Smooth muscle cell (in vitro differentiated cells): ENCODE measurements around the gene ZFR. TPM values are rescaled to one million over a fixed set of nuclear protein-coding genes. Genes with fewer than 3 reads are reported as not detected.

Source experiments
- DNase-seq: peaks from one replicate; lab custom pipeline; 2025; ENCODE audit not compliant: unreplicated experiment; lab: John Stamatoyannopoulos, UW
- H2AFZ ChIP-seq: fragments of 200-600 bp; sonication (generic); 2 replicates; pipeline ENCODE4 v1.6.0; 2016; ENCODE audit warnings: antibody characterized with exemption, low read depth, mild to moderate bottlenecking
- H3F3A ChIP-seq: fragments of 200-600 bp; sonication (generic); 2 replicates; pipeline ENCODE4 v1.6.0; 2017; ENCODE audit warnings: antibody characterized with exemption, low read depth
- H3K27ac ChIP-seq: fragments of 200-600 bp; sonication (generic); 2 replicates; pipeline ENCODE4 v1.5.1; 2016; ENCODE audit warnings: low read depth, mild to moderate bottlenecking
- H3K27me3 ChIP-seq: fragments of 200-600 bp; sonication (generic); 2 replicates; pipeline ENCODE4 v1.6.1; 2016; ENCODE audit warnings: low read depth, mild to moderate bottlenecking
- H3K36me3 ChIP-seq: fragments of 200-600 bp; sonication (generic); 2 replicates; pipeline ENCODE4 v1.5.1; 2016; ENCODE audit warnings: low read depth
- H3K4me1 ChIP-seq: fragments of 200-600 bp; sonication (generic); 2 replicates; pipeline ENCODE4 v1.5.1; 2016; ENCODE audit warnings: low read depth
- H3K4me2 ChIP-seq: fragments of 200-600 bp; sonication (generic); 2 replicates; pipeline ENCODE4 v1.6.0; 2016; ENCODE audit warnings: mild to moderate bottlenecking
- H3K4me3 ChIP-seq: fragments of 200-600 bp; sonication (generic); 2 replicates; pipeline ENCODE4 v1.5.1; 2016; ENCODE audit warnings: mild to moderate bottlenecking
- H3K79me2 ChIP-seq: fragments of 200-600 bp; sonication (generic); 2 replicates; pipeline ENCODE4 v1.6.0; 2016; ENCODE audit warnings: low read depth, mild to moderate bottlenecking
- H3K9ac ChIP-seq: fragments of 200-600 bp; sonication (generic); 2 replicates; pipeline ENCODE4 v1.6.0; 2016; ENCODE audit warnings: low read depth
- H3K9me3 ChIP-seq: fragments of 200-600 bp; sonication (generic); replicated peaks from 2 replicates; pipeline ENCODE4 v1.5.1; 2016; ENCODE audit warnings: low read depth
- H4K20me1 ChIP-seq: fragments of 200-600 bp; sonication (generic); 2 replicates; pipeline ENCODE4 v1.6.0; 2016; ENCODE audit warnings: low read depth
- WGBS: methylation state at CpG from one replicate; pipeline ENCODE4 v1.1.7; 2016; ENCODE audit warnings: low lambda C conversion rate; 5-methylcytosine and 5-hydroxymethylcytosine counted together
- polyA plus RNA-seq: library from polyadenylated mRNA; unstranded; fragments of >200 nt; fragmentation: Nextera tagmentation; extraction: Ambion mirVana; gene quantifications from 2 replicates; pipeline ENCODE4 v1.2.1, GENCODE V29; 2016
- total RNA-seq: library from RNA; depleted of rRNA; stranded (reverse); fragments of >200 nt; gene quantifications from 2 replicates; pipeline ENCODE4 v1.2.3, GENCODE V29; 2014
- TF ChIP-seq, protein P1 (sequence below): fragments of 200-600 bp; sonication (generic); IDR thresholded peaks from 2 replicates; pipeline ENCODE4 v1.5.1; 2017; ENCODE audit warnings: borderline replicate concordance, mild to moderate bottlenecking, antibody characterized with exemption; ENCODE audit not compliant: insufficient read depth, poor library complexity, severe bottlenecking

The ZFR gene
- total and polyA plus RNA-seq, 2 experiments from 2014 or later, result 54.9 to 80.2 TPM

DNA sequence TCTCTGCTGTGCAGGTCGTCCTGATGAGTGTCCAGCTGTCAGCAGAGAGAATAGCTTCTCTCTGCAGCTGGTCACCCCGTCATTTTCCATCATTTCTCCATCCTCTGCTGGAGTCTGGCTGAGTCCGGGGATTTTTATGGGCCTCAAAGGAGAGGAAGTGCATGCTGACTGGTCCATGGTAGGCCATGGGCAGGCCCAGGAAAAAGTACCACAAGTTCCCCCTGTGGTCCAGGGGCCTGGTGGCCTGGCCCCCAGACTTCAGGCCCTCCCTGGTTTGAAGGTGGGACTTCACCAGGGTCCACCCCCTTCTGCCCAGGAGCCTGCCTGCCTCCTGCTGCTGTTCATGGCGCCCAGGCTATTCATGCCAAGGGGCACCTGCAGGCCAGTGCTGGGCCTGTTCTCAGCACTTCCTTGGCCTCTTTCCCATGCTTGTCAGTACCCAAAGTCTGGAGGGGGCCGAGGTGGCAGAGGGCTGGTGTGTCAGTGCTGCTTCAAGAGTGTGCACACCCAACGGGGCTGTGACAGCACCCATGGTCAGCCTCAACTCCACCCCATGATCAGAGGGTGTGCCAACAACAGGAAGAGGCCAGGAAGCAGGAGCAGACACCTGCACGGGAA, 124.5 kb downstream of the ZFR start:
- H4K20me1 ChIP-seq, result no peaks in the 10 kb centered on the region
- no peaks in the 10 kb centered on the region for H3K79me2 ChIP-seq
- no peak overlapping the region for H2AFZ ChIP-seq
- 74% methylated on average over 7 of the region's 7 CpGs for WGBS
- H3K36me3 ChIP-seq, result no peaks in the 10 kb centered on the region
- H3K27ac ChIP-seq, result no peak overlapping the region
- no peaks in the 10 kb centered on the region for H3K27me3 ChIP-seq
- TF ChIP-seq, protein P1, sequence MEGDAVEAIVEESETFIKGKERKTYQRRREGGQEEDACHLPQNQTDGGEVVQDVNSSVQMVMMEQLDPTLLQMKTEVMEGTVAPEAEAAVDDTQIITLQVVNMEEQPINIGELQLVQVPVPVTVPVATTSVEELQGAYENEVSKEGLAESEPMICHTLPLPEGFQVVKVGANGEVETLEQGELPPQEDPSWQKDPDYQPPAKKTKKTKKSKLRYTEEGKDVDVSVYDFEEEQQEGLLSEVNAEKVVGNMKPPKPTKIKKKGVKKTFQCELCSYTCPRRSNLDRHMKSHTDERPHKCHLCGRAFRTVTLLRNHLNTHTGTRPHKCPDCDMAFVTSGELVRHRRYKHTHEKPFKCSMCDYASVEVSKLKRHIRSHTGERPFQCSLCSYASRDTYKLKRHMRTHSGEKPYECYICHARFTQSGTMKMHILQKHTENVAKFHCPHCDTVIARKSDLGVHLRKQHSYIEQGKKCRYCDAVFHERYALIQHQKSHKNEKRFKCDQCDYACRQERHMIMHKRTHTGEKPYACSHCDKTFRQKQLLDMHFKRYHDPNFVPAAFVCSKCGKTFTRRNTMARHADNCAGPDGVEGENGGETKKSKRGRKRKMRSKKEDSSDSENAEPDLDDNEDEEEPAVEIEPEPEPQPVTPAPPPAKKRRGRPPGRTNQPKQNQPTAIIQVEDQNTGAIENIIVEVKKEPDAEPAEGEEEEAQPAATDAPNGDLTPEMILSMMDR, result no peak
- no peak overlapping the region for H3K9ac ChIP-seq
- no peak for DNase-seq
- H3K4me2 ChIP-seq, result no peak overlapping the region
- H3F3A ChIP-seq, result no peaks in the 10 kb centered on the region
- no peak overlapping the region for H3K4me3 ChIP-seq
- no peaks in the 10 kb centered on the region for H3K4me1 ChIP-seq
- H3K9me3 ChIP-seq, result no peaks in the 10 kb centered on the region

DNA sequence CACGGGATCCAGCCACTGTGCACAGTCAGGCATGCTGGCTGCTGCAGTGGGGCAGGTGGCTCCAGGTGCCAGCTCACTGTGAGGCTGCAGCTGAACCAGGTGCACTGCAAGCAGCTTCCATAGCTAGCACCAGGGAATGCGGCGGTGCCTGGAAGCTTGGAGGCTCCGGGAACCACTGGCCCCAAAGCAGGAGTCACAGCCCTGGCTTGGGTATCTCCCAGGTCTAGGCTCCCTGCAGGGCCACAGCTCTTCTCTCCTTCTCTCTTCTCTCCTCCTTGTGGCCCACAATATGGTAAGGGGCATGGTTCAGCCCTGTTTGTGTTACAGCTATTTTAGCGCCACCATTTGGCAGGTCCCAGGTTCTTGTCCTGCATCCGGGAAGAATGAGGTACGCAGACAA, 125.1 kb downstream of the ZFR start:
- Histone ChIP-seq H3K9ac (no peak overlapping the region), H3K4me1 (no peaks in the 10 kb centered on the region), H3K4me3 (no peak overlapping the region), H3F3A (no peaks in the 10 kb centered on the region), H3K27me3 (no peaks in the 10 kb centered on the region), H4K20me1 (no peaks in the 10 kb centered on the region), H3K36me3 (no peaks in the 10 kb centered on the region), H3K9me3 (no peaks in the 10 kb centered on the region), H3K4me2 (no peak overlapping the region), H2AFZ (no peak overlapping the region), H3K79me2 (no peaks in the 10 kb centered on the region), H3K27ac (no peak overlapping the region)
- no peak for DNase-seq
- TF ChIP-seq, protein P1, result no peak
- WGBS, result 62% methylated on average over 7 of the region's 7 CpGs

DNA sequence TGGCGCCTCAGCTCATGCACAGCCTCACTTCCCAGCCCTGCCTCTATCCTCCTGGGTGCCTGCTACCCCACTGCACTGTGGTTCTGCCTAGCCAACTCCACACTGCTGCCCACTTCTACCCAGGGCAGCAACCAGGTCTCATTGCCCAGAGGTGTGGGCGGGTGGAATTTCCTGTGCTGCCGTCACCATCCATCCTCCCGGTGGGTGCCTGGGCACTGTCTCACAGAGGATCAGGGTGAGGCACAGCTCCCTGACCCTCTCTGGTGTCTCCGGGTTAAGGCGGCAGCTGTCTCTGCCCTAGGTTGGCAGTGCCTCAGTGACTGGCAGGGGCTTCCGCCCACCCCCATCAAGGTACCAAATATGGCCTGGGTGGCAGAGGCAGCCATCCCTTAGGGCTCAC, 127.5 kb downstream of the ZFR start:
- Histone ChIP-seq H3K4me1 (peaks cover under 1% of the 10 kb centered on the region), H3K9me3 (no peaks in the 10 kb centered on the region), H3K4me3 (no peak overlapping the region), H3K27ac (no peak overlapping the region), H4K20me1 (no peaks in the 10 kb centered on the region), H3F3A (no peaks in the 10 kb centered on the region), H3K9ac (no peak overlapping the region), H3K27me3 (no peaks in the 10 kb centered on the region), H3K36me3 (no peaks in the 10 kb centered on the region), H3K4me2 (no peak overlapping the region), H3K79me2 (no peaks in the 10 kb centered on the region), H2AFZ (no peak overlapping the region)
- TF ChIP-seq, protein P1, result no peak
- DNase-seq, result no peak
- WGBS, result 90% methylated on average over 7 of the region's 7 CpGs

DNA sequence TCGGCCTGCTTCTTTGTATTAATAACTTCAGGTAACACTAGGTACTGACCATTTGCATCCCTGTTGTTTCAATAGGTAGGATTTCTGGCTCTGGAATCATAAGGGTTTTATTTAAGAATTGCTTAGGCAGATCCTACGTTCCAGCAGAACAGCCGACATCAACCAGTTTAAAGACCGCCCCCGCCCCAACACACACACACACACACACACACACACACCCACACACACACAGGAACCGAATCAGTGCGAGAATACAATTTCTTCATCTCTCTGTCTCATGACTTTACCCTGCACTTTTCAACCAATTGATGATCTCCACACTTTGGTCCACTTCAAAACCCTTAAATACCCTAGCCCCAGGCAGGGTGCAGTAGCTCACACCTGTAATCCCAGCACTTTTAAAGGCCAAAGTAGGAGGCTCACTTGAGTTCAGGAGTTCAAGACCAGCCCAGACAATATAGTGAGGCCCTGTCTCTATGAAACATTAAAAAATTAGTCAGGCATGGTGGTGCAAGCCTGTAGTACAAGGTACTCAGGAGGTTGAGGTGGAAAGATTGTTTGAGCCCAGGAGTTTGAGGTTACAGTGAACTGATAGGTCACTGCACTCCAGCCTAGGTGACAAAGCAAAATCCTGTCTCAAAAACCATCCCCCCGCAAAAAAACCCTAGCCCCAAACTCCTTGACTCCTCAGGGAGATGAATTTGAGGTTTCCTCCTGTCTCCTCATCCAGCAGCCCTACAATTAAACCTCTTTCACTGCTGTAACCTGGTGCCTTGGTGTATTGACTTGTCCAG, 129.1 kb downstream of the ZFR start:
- Histone ChIP-seq H3K36me3 (no peaks in the 10 kb centered on the region), H4K20me1 (peaks cover 10% of the 10 kb centered on the region), H3K9ac (no peak overlapping the region), H2AFZ (no peak overlapping the region), H3K79me2 (peaks cover 16% of the 10 kb centered on the region), H3K4me2 (no peak overlapping the region), H3K27ac (no peak overlapping the region), H3K27me3 (no peaks in the 10 kb centered on the region), H3F3A (no peaks in the 10 kb centered on the region), H3K4me1 (peaks cover 11% of the 10 kb centered on the region), H3K9me3 (no peaks in the 10 kb centered on the region), H3K4me3 (no peak overlapping the region)
- no peak for DNase-seq
- 91% methylated on average over 8 of the region's 8 CpGs for WGBS
- TF ChIP-seq, protein P1, result no peak
